ENCODE results near the gene LSM2.

Gene LSM2

DNA sequence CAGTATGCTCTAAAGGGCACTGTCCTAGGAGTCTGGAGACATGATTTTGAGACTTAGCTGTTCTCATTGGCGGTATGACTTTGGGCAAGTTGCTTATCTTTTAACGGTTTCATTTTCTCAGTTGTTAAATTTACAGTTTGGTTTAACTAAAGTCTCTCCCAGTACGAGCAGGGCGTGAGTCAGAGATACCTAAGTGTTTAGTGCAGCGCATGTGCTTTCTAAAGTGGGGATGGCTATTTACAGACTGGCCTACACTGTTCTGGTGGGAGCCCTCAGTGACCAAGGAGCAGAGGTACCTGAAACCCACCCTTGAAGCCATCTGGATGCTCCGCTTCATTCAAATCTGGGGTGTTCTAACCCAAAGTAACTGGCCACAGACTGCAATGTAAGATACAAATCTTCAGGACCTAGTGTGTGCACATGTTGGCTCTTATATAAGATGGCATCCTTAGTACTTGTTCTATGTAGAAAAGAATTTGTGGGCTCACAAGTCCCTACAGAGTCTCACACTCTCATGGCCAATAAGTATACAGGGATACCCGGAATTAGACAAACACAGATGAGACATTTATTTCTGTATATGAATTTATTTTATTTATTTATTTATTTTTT lies 56.2 kb downstream of the LSM2 start:
- DNase-seq (ENCODE audit: low read depth, low spot score) = peak; percentile 43

DNA sequence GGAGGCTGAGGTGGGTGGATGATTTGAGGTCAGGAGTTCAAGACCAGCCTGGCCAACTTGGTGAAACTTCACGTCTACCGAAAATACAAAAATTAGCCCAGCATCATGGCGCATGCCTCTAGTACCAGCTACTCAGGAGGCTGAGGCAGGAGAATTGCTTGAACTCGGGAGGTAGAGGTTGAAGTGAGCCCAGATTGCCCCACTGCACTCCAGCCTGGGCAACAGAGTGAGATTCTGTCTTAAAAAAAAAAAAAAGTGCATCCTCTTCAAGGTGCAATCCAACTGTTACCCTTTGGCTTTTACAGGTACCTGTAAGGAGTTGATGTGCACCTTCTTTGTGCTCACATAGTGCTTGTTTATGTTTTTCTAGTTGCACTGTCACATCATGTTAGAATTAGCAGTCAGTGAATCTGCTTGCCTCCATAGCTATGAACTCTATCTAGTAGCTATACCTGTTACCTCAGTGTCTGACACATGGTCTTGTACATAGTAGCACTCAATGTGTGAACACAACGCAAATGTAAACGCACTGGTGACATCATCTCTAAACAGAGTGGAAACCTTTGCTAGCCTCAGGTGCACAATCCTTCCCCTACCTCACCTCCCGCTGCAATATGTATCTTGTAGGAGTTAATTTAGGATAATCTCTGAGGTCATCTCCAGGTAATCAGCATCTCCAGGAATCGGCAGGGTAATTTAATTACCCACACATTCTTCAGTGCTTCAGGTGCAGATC lies 57.3 kb downstream of the LSM2 start:
- DNase-seq (ENCODE audit: low read depth, low spot score) = no peak

Data from astrocyte of the hippocampus (primary cell).